ENCODE measurements around the gene F13A1. TPM values are rescaled to one million over a fixed set of nuclear protein-coding genes. Genes with fewer than 3 reads are reported as not detected.

The F13A1 gene
- total and polyA plus RNA-seq, 3 experiments from 2014 or later = 0.16 to 0.51 (median 0.42) TPM

- Histone ChIP-seq H3K4me1 (ENCODE audit: insufficient read depth, low read length) (no peaks in the 10 kb centered on the region), H3K27ac (ENCODE audit: low read depth, low read length) (no peak overlapping the region), H3K9me3 (ENCODE audit: low read length) (no peaks in the 10 kb centered on the region), H3K27me3 (ENCODE audit: insufficient read depth, low read length, poor library complexity, severe bottlenecking) (no peaks in the 10 kb centered on the region), H3K4me3 (ENCODE audit: low read length) (no peak overlapping the region), H3K36me3 (ENCODE audit: insufficient read depth, low read length) (no peaks in the 10 kb centered on the region)
- CTCF ChIA-PET = no interaction called here
- Mint-ChIP-seq H3K27ac (no peak overlapping the region), H3K4me1 (no peaks in the 10 kb centered on the region), H3K4me3 (no peak overlapping the region), H3K9me3 (peaks cover 4 to 18% (median 17%) of the 10 kb centered on the region in 5 donors), H3K27me3 (peaks cover 15 to 26% of the 10 kb centered on the region in 2 donors), H3K36me3 (peaks cover 0 to 7% (median 5%) of the 10 kb centered on the region in 3 donors)
- no peak for DNase-seq
- POLR2A ChIA-PET = no interaction called here
Observed at GRCh38 chr6:6123803-6124202, 196.7 kb downstream of the F13A1 start.

GRCh38 chr6:6121943-6122342 is 198.5 kb downstream of the F13A1 start:
- Histone ChIP-seq H3K4me1 (ENCODE audit: insufficient read depth, low read length) (no peaks in the 10 kb centered on the region), H3K9me3 (ENCODE audit: low read length) (no peaks in the 10 kb centered on the region), H3K4me3 (ENCODE audit: low read length) (no peak overlapping the region), H3K27me3 (ENCODE audit: insufficient read depth, low read length, poor library complexity, severe bottlenecking) (no peaks in the 10 kb centered on the region), H3K36me3 (ENCODE audit: insufficient read depth, low read length) (no peaks in the 10 kb centered on the region), H3K27ac (ENCODE audit: low read depth, low read length) (no peak overlapping the region)
- peaks cover 17 to 36% of the 10 kb centered on the region in 2 donors for H3K27me3 Mint-ChIP-seq
- H3K36me3 Mint-ChIP-seq = peaks cover 0 to 15% (median 5%) of the 10 kb centered on the region in 3 donors
- POLR2A ChIA-PET = no interaction called here
- peaks cover 7 to 27% (median 22%) of the 10 kb centered on the region in 5 donors for H3K9me3 Mint-ChIP-seq
- CTCF ChIA-PET = no interaction called here
- no peaks in the 10 kb centered on the region for H3K4me1 Mint-ChIP-seq
- no peak overlapping the region for H3K27ac Mint-ChIP-seq
- H3K4me3 Mint-ChIP-seq = no peak overlapping the region
- no peak for DNase-seq

DNA sequence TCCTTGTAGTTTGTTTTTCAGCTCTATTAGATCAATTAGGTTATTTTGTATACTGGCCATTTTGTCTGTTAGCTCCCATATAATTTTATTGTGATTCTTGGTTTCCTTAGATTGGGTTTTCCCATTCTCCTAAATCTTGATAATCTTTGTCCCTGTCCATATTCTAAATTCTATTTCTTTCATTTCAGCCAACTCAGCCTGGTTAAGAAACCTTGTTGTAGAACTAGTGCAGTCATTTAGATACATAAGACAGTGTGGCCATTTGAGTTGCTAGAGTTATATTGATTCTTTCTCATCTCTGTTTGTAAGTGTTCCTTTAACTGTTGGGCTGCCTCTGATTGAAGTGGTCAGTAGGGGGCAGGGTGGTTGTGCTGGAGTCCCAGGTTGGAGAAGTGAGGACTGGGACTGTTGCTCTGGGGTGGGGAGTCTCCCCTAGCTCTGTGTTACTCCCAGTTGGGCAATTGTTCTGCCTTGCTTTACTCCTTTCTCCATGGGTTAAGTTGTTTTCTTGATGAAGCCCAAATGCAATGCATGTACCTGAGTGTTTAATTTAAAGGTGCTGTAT is 214.9 kb downstream of the F13A1 start:
- Histone ChIP-seq H3K9me3 (ENCODE audit: low read length) (no peaks in the 10 kb centered on the region), H3K4me1 (ENCODE audit: insufficient read depth, low read length) (no peaks in the 10 kb centered on the region), H3K4me3 (ENCODE audit: low read length) (no peak overlapping the region), H3K27ac (ENCODE audit: low read depth, low read length) (no peak overlapping the region), H3K36me3 (ENCODE audit: insufficient read depth, low read length) (no peaks in the 10 kb centered on the region), H3K27me3 (ENCODE audit: insufficient read depth, low read length, poor library complexity, severe bottlenecking) (no peaks in the 10 kb centered on the region)
- CTCF ChIA-PET = no interaction called here
- POLR2A ChIA-PET = no interaction called here
- Mint-ChIP-seq H3K27ac (no peak overlapping the region), H3K4me3 (no peak overlapping the region), H3K36me3 (no peaks in the 10 kb centered on the region), H3K27me3 (peaks cover 10 to 44% of the 10 kb centered on the region in 2 donors), H3K4me1 (no peaks in the 10 kb centered on the region), H3K9me3 (peaks cover 2 to 14% (median 7%) of the 10 kb centered on the region in 5 donors)
- DNase-seq = no peak
